B cell (primary cell): Measurements from ENCODE around the gene WWC1.

Source experiments
- CTCF ChIP-seq: fragments of 200-600 bp; IDR thresholded peaks from one replicate; pipeline ENCODE4 v1.8.0; 2022; ENCODE audit warnings: antibody characterized with exemption, mild to moderate bottlenecking
- EZH2 ChIP-seq: IDR thresholded peaks from 2 replicates; pipeline ENCODE4 v1.6.1; 2012; ENCODE audit warnings: borderline replicate concordance, low read depth, mild to moderate bottlenecking, moderate library complexity, low read length; ENCODE audit not compliant: insufficient read depth, poor library complexity, severe bottlenecking

- TF ChIP-seq CTCF = no peak
- TF ChIP-seq EZH2 = no peak
These were observed 152.7 kb downstream of the WWC1 start for GRCh38 chr5:168443950-168444700.
